ENCODE measurements around the gene CEP41.

CEP41 gene

GRCh38 chr7:130367836-130368746, 72.7 kb downstream of the CEP41 start:
- DNase-seq: no peak
- H3K4me1 Mint-ChIP-seq: peaks cover 13% of the 10 kb centered on the region
- no peaks in the 10 kb centered on the region for H3K9me3 Mint-ChIP-seq
- no peak overlapping the region for H3K27ac Mint-ChIP-seq
- H3K27me3 Mint-ChIP-seq: no peaks in the 10 kb centered on the region
- CTCF ChIA-PET: no interaction called here
- no peaks in the 10 kb centered on the region for H3K36me3 Mint-ChIP-seq
- H3K4me3 Mint-ChIP-seq: no peak overlapping the region

- Mint-ChIP-seq H3K27ac (no peak overlapping the region), H3K36me3 (no peaks in the 10 kb centered on the region), H3K4me3 (no peak overlapping the region), H3K4me1 (peaks cover 13% of the 10 kb centered on the region), H3K27me3 (no peaks in the 10 kb centered on the region), H3K9me3 (no peaks in the 10 kb centered on the region)
- no peak for DNase-seq
- CTCF ChIA-PET: no interaction called here
Measured at GRCh38 chr7:130367088-130367755, 73.6 kb downstream of the CEP41 start.

DNA sequence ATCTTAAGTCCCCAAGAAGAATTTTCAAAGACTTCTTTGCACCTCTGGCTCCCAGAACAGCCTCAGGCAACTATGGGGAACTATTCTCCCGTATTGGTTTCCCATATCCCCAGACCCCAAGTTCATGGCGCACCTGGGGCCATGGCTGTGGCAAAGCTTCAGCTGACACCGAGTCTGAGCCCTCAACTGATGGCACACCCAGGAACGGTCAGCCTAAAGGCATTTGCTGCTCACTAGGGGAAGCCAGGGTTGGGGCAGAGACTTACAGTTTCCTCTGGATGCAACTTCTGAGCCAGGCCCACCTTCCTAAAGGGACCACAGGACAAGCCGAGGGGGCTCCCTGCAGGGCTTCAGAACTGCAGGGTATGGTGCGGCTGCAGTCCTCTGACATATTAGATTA, 74.3 kb downstream of the CEP41 start:
- Mint-ChIP-seq H3K4me1 (peaks cover 13% of the 10 kb centered on the region), H3K4me3 (no peak overlapping the region), H3K27ac (no peak overlapping the region), H3K36me3 (no peaks in the 10 kb centered on the region), H3K27me3 (no peaks in the 10 kb centered on the region), H3K9me3 (no peaks in the 10 kb centered on the region)
- CTCF ChIA-PET: no interaction called here
- DNase-seq: no peak

DNA sequence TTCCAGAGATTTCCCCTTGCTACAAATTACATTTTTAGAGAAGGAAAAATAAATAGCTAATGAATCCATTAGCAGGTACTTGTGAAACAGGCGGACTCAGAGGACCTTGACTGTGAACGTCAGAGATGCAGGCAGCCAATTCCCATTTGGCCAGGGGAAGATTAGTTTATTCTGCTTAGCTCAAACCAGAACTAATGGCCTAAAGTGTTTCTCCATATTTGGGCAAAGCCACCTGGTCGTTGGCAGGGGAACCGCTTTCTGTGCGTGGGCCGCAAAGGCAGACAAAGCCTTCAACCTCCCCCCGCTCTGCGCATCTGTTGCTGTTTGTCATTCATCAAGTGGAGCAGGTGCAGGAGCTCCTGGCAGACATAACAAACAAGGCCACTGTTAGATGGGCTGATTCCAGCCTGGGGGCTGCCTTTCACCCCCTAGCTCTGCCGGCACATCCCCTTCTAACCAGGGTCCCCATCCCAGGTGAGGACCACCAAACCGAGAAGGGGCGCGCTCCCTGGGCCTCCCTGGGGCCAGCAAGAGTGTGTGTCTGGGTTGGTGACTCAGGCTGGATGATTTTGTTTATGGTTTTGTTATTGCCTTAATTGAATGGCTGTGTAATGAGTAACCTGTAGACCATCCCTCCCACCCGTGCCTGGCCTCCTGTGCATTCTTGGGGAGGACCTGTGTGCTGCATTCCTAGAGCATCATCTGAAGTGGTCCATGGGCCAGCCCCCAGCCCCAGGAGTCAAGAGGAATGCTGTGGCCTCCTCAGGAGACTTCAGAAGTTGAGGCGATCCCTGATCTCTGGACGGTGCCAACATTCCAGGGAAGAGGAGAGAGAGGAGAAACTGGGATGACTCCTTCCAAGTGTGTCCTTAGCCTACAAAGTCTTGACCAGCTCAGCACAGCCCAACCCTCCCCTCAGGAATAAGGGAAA, 75.0 kb downstream of the CEP41 start:
- CTCF ChIA-PET: no interaction called here
- Mint-ChIP-seq H3K4me1 (peaks cover 13% of the 10 kb centered on the region), H3K36me3 (no peaks in the 10 kb centered on the region), H3K9me3 (peaks cover 5% of the 10 kb centered on the region), H3K27me3 (no peaks in the 10 kb centered on the region), H3K27ac (no peak overlapping the region), H3K4me3 (no peak overlapping the region)
- DNase-seq: no peak

DNA sequence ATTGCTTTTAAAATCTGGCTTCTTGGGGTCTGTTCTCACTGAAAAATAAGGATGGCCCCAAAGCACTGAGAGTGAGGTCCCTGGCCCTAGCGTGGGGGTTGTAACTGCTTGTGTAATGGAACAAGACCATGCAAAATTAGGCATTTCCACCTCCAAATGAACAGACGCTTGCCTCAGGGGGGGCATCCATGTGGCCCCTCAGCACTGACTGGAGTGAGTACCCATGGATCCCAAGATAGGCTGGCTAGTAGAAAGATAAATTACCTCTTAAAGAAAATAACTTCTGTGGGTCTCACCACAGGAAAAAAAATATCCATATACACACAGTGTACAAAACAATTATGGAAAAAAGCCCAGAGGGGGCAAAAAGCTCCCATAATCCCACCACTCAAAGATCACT, 75.7 kb downstream of the CEP41 start:
- Mint-ChIP-seq H3K4me3 (no peak overlapping the region), H3K27ac (no peak overlapping the region), H3K36me3 (no peaks in the 10 kb centered on the region), H3K27me3 (no peaks in the 10 kb centered on the region), H3K9me3 (peaks cover 11% of the 10 kb centered on the region), H3K4me1 (peaks cover 13% of the 10 kb centered on the region)
- no peak for DNase-seq
- CTCF ChIA-PET: no interaction called here

DNA sequence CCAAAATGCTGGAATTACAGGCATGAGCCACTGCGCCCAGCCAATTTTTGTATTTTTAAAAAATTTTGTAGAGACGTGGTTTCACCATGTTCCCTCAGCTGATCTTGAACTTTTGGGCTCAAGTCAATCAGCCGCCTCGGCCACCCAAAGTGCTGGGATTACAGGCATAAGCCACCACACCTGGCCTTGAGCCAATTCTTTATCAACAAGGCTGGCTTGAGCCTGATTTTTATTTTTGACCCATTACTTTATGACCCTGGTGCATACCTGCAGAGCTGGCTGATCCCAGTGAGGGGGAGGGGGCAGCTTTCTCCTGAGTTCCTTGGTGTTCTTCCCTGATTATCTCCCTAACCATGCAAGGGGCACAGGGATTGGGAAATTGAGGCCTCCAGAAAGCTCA, 76.4 kb downstream of the CEP41 start:
- Mint-ChIP-seq H3K36me3 (no peaks in the 10 kb centered on the region), H3K27me3 (no peaks in the 10 kb centered on the region), H3K9me3 (peaks cover 16% of the 10 kb centered on the region), H3K4me1 (peaks cover 10% of the 10 kb centered on the region), H3K27ac (no peak overlapping the region), H3K4me3 (no peak overlapping the region)
- CTCF ChIA-PET: no interaction called here
- no peak for DNase-seq

DNA sequence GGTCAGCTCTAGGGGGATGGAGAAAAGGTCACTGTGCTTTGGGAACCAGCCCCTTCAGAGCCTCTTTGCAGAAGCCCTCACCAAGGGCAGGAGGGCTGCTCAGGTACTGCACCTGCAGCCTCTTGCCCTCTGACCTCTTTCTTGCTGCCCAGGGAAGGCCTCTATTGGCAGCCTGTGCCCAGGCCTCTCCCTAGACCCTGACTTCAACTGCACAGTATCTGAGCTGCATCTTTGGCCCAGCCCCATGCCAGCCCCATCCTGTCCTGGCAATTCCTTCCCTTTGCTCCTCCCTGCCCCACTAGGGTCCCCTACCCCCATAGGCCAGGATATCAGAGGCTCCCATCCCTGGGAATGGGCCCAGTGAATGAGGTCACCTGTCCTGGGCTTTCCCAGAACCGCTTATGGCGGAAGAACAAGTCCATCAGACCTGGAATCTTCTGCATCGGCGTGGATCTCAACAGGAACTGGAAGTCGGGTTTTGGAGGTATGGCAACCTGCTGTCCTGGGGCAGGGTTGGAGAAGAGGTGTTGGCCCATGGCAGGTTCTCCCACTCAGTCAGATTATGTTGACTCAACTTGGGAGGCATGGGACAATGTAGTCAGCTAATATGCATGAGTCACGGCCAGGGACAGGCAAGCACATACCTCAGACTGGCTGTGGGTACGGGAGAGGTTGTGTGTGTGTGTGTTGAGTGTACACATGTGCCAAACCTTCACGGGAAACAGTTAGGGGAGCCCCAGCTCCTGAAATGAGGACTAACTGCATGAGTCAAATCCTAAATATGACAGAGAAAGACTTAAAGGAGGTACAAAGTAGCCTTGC, 77.6 kb downstream of the CEP41 start:
- CTCF ChIA-PET: no interaction called here
- no peak for DNase-seq
- Mint-ChIP-seq H3K36me3 (no peaks in the 10 kb centered on the region), H3K9me3 (peaks cover 23% of the 10 kb centered on the region), H3K4me1 (peaks cover 7% of the 10 kb centered on the region), H3K27me3 (no peaks in the 10 kb centered on the region), H3K4me3 (no peak overlapping the region), H3K27ac (no peak overlapping the region)

GRCh38 chr7:130362251-130362816, 78.5 kb downstream of the CEP41 start:
- no peaks in the 10 kb centered on the region for H3K27me3 Mint-ChIP-seq
- H3K36me3 Mint-ChIP-seq: no peaks in the 10 kb centered on the region
- H3K27ac Mint-ChIP-seq: no peak overlapping the region
- H3K4me1 Mint-ChIP-seq: peaks cover 5% of the 10 kb centered on the region
- H3K9me3 Mint-ChIP-seq: peaks cover 23% of the 10 kb centered on the region
- no peak for DNase-seq
- no peak overlapping the region for H3K4me3 Mint-ChIP-seq
- CTCF ChIA-PET: no interaction called here

- Mint-ChIP-seq H3K4me1 (no peaks in the 10 kb centered on the region), H3K27ac (no peak overlapping the region), H3K27me3 (no peaks in the 10 kb centered on the region), H3K4me3 (no peak overlapping the region), H3K36me3 (no peaks in the 10 kb centered on the region), H3K9me3 (peaks cover 23% of the 10 kb centered on the region)
- CTCF ChIA-PET: no interaction called here
- DNase-seq: no peak
Measured at GRCh38 chr7:130361681-130362080, 79.1 kb downstream of the CEP41 start.

DNA sequence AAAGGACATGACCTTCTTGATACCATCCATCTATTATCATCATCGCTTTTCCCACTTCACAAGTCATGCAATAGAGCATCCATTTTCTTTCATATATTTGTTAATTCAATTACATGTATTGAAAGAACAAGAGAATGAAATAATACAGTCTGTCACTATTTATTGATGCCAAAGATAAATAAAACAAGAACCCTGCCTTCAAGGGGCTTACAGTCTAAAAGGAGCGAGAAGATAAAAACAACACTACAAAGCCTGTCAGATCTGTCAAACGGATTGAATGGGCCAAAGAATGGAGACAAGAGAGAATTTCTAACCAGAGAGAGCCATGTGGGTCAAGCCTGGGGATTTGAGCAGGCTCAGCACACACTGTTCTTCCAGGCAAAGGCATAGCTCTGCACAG, 80.3 kb downstream of the CEP41 start:
- Mint-ChIP-seq H3K27me3 (no peaks in the 10 kb centered on the region), H3K4me1 (no peaks in the 10 kb centered on the region), H3K4me3 (no peak overlapping the region), H3K36me3 (no peaks in the 10 kb centered on the region), H3K27ac (no peak overlapping the region), H3K9me3 (peaks cover 23% of the 10 kb centered on the region)
- CTCF ChIA-PET: no interaction called here
- no peak for DNase-seq

DNA sequence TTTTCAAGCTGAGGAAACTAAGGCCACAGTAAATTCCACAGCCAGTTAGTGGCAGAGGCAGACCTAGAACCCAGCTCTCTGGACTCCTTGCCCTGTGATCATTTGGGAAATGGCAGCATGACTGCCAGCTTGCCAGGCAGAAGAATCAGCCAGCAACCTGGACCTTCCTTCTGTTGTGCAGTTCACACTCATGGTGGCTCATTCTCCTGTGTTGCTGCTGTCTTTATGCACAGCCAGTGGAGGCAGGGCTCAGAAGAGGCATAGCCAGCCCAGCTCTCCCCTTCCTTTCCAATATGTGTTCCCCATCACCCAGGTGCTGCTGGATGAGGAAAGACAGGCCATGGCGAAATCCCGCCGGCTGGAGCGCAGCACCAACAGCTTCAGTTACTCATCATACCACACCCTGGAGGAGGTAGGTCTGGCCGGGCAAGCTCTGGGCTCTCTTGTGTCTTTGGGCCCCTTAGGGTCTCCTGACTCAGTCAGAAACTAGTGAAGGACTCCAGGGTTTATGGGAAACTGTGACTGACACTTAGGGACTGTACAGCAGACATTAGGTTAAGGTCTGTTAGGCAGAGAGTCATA, 81.4 kb downstream of the CEP41 start:
- Mint-ChIP-seq H3K4me1 (no peaks in the 10 kb centered on the region), H3K36me3 (no peaks in the 10 kb centered on the region), H3K9me3 (peaks cover 23% of the 10 kb centered on the region), H3K27ac (no peak overlapping the region), H3K4me3 (no peak overlapping the region), H3K27me3 (no peaks in the 10 kb centered on the region)
- CTCF ChIA-PET: no interaction called here
- no peak for DNase-seq

GRCh38 chr7:130358471-130358870, 82.3 kb downstream of the CEP41 start:
- peaks cover 23% of the 10 kb centered on the region for H3K9me3 Mint-ChIP-seq
- H3K27ac Mint-ChIP-seq: no peak overlapping the region
- H3K36me3 Mint-ChIP-seq: no peaks in the 10 kb centered on the region
- no peaks in the 10 kb centered on the region for H3K4me1 Mint-ChIP-seq
- no peak overlapping the region for H3K4me3 Mint-ChIP-seq
- no peak for DNase-seq
- no peaks in the 10 kb centered on the region for H3K27me3 Mint-ChIP-seq
- CTCF ChIA-PET: no interaction called here

DNA sequence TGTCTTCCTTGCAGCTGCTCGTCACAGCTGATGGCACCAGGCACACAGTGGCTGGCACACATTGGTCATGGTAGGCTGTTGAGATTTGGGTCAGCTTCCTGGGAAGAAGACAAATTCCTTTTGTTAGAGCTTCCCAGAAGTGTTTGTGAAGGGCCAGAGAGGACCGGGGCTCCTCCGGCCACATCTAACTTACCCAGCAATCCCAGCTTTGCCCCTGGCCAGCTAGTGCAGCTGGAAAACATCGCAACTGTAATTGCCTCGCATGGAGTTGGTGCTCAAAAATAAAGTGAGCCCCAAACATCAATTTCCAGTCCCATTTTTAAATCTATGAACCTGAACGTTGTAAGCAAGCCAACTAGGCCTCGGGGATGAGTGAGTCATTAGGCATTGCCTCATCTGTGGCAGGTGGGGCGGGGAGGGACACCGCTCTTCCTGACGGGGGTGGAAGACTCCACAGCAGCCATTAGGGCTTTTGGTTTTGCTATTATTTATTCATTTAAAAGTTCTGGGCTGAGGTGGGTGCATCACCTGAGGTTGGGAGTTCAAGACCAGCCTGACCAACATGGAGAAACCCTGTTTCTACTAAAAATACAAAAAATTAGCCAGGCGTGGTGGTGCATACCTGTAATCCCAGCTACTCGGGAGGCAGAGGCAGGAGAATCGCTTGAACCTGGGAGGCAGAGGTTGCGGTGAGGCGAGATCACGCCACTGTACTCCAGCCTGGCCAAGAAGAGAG, 83.8 kb downstream of the CEP41 start:
- DNase-seq: no peak
- H3K9me3 Mint-ChIP-seq: peaks cover 23% of the 10 kb centered on the region
- CTCF ChIA-PET: no interaction called here
- H3K36me3 Mint-ChIP-seq: no peaks in the 10 kb centered on the region
- no peak overlapping the region for H3K4me3 Mint-ChIP-seq
- H3K27ac Mint-ChIP-seq: no peak overlapping the region
- no peaks in the 10 kb centered on the region for H3K4me1 Mint-ChIP-seq
- H3K27me3 Mint-ChIP-seq: no peaks in the 10 kb centered on the region

Data from activated naive CD4-positive, alpha-beta T cell treated with anti-CD3 and anti-CD28 coated beads, Interleukin-2, amount 10 ng/mL, durations not matched to agents 7 days and 5 days (primary cell).